GM23248 (cell line): Measurements from ENCODE around the gene TRPC4.

Experiments used
- EZH2 ChIP-seq: fragments of 200-600 bp; sonication (generic); IDR thresholded peaks from 2 replicates; pipeline ENCODE4 v1.6.1; 2018; ENCODE audit warnings: antibody characterized with exemption, mild to moderate bottlenecking; ENCODE audit not compliant: insufficient read depth, poor library complexity, severe bottlenecking
- EZH2phosphoT487 ChIP-seq: fragments of 200-600 bp; sonication (generic); IDR thresholded peaks from 2 replicates; pipeline ENCODE4 v1.6.1; 2018; ENCODE audit warnings: antibody characterized with exemption, moderate library complexity, mild to moderate bottlenecking, low read depth; ENCODE audit not compliant: insufficient read depth

- TF ChIP-seq EZH2phosphoT487 (no peak), EZH2 (no peak)
These were observed 187.1 kb downstream of the TRPC4 start for GRCh38 chr13:37682496-37682895.
